Transverse colon (tissue), 4 donors: Measurements from ENCODE around the gene COG4.

Experiments used
- CTCF ChIP-seq, 5 experiments: fragments of 200-600 bp in 3 of 5; fragments of 450-650 bp in 2 of 5; sonication (generic) in 3 of 5; IDR thresholded peaks; 1 replicate in 2 of 5; 2 replicates in 3 of 5; pipeline ENCODE4 v1.5.1; 2016 to 2017; ENCODE audit warnings: antibody characterized with exemption in 5 of 5, inconsistent platforms in 3 of 5, mild to moderate bottlenecking in 2 of 5, moderate library complexity in 1 of 5
- EP300 ChIP-seq: sonication (generic); formaldehyde crosslinking; IDR thresholded peaks from one replicate; pipeline ENCODE4 v1.6.1; 2017; ENCODE audit warnings: antibody characterized with exemption, low read depth
- POLR2A ChIP-seq: fragments of 450-650 bp; IDR thresholded peaks from one replicate; pipeline ENCODE4 v1.6.1; 2016; ENCODE audit warnings: antibody characterized with exemption, mild to moderate bottlenecking, moderate library complexity
- POLR2AphosphoS5 ChIP-seq, 3 donors: sonication (generic); formaldehyde crosslinking; IDR thresholded peaks; one replicate each; pipeline ENCODE4 v1.6.1; 2016; ENCODE audit warnings: antibody characterized with exemption in 3 of 3

GRCh38 chr16:70523076-70523742, at the start of gene COG4:
- TF ChIP-seq POLR2A (no peak), POLR2AphosphoS5 (IDR thresholded peaks at IDR 0.05) (no peak), CTCF (IDR thresholded peaks at IDR 0.05) (no peak), EP300 (no peak)
